ENCODE data around the gene PKIG.

DNA sequence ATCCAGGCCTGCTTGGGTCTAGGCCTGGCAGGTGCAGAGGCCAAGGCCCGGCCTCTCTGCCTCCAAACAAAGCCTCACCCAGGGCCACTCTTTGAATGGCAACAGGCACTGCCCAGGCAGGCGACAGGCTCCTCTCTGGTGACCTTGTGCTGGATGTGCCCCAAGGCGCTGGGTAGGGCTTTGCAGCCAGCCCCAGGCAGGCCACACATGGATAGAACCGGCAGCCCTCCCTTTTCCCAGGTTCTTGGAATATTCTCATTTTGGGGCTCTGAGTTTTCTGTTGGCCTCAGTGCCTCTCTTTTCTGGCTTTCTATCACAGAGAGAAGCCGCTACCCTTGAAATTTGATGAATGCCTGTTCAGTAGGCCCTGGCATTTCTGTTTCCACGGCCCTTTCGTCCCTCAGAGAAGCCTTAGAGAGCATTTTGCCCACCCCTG, 18.9 kb downstream of the PKIG start:
- no peak for TF ChIP-seq CTCF (IDR thresholded peaks at IDR 0.05; ENCODE audit: insufficient read depth, low read length)
- TF ChIP-seq GABPA (IDR thresholded peaks at IDR 0.05; ENCODE audit: low read depth): no peak
- TF ChIP-seq, protein P1, sequence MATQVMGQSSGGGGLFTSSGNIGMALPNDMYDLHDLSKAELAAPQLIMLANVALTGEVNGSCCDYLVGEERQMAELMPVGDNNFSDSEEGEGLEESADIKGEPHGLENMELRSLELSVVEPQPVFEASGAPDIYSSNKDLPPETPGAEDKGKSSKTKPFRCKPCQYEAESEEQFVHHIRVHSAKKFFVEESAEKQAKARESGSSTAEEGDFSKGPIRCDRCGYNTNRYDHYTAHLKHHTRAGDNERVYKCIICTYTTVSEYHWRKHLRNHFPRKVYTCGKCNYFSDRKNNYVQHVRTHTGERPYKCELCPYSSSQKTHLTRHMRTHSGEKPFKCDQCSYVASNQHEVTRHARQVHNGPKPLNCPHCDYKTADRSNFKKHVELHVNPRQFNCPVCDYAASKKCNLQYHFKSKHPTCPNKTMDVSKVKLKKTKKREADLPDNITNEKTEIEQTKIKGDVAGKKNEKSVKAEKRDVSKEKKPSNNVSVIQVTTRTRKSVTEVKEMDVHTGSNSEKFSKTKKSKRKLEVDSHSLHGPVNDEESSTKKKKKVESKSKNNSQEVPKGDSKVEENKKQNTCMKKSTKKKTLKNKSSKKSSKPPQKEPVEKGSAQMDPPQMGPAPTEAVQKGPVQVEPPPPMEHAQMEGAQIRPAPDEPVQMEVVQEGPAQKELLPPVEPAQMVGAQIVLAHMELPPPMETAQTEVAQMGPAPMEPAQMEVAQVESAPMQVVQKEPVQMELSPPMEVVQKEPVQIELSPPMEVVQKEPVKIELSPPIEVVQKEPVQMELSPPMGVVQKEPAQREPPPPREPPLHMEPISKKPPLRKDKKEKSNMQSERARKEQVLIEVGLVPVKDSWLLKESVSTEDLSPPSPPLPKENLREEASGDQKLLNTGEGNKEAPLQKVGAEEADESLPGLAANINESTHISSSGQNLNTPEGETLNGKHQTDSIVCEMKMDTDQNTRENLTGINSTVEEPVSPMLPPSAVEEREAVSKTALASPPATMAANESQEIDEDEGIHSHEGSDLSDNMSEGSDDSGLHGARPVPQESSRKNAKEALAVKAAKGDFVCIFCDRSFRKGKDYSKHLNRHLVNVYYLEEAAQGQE (IDR thresholded peaks at IDR 0.05; ENCODE audit: insufficient replicate concordance, low read depth): no peak

Data from HL-60 (cell line).